ENCODE results near the gene RB1. TPM values are rescaled to one million over a fixed set of nuclear protein-coding genes. Genes with fewer than 3 reads are reported as not detected.

The RB1 gene
- polyA plus RNA-seq, 1 donor from 2014 or later, result 29.5 TPM

DNA sequence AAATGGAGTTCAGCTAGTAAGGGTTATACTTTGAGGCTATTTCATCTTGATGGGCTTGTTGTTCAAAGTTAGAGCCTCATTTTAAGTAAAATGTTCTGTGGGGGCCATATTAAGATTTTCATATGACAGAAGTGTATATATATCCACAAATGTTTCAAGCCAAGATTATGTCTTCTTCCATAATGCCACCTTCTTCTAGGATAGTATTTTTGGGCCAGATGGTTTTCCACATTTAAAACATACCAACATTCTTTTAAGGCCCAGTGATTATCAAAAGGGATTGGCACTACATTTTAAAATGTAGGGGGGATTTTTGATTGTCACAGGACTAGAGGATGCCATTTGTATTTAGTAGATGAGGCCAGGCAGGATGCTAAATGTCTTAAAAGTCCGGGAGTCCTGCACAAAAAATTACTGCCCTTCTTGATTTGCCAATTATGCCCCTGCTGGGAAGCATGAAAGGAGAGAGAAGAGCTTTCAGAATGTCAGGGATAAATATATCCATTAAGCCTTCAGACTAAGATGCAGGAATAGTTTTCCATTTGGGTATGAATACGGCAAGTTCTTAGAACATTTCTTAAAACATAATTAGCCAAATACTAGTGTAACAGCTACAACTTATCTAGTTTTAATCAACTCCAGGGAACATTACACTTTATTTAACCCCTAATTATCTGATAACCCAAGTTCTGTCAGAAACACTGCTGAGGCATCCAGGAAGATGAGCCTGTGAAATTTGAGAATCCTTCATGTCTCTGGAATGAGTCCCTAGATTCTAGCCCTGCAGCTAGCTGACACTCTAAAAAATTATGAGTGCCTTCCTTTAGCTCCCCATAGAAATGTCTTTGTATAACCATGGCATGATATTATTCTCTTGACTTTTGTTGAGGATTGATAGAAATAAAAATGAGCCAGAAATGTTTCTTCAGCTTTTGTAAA lies 36.6 kb upstream of the RB1 start:
- no peaks in the 10 kb centered on the region for H3K9me3 ChIP-seq (ENCODE audit: low read length)
- no peaks in the 10 kb centered on the region for H3K27me3 ChIP-seq (ENCODE audit: insufficient read depth, low read depth, low read length)
- no peak overlapping the region for H3K27ac ChIP-seq (ENCODE audit: low read length)
- H4K20me1 ChIP-seq (ENCODE audit: insufficient read depth), result no peaks in the 10 kb centered on the region
- no peaks in the 10 kb centered on the region for H3K79me2 ChIP-seq (replicated peaks; ENCODE audit: insufficient read depth, low read length)
- H2AFZ ChIP-seq (ENCODE audit: low read depth, low read length), result no peak overlapping the region
- peaks cover 23% of the 10 kb centered on the region for H3K36me3 ChIP-seq (ENCODE audit: insufficient read depth, low read length)
- no peak overlapping the region for H3K4me2 ChIP-seq (ENCODE audit: low read length)
- H3K4me3 ChIP-seq (ENCODE audit: low read length), result no peak overlapping the region
- H3K9me2 ChIP-seq (ENCODE audit: insufficient read depth, low read length), result no peaks in the 10 kb centered on the region
- H3F3A ChIP-seq (ENCODE audit: insufficient read depth, low read length, poor library complexity, severe bottlenecking), result peaks cover 12% of the 10 kb centered on the region
- no peak overlapping the region for H3K9ac ChIP-seq (ENCODE audit: low read length)
- TF ChIP-seq EP300 (conservative IDR thresholded peaks at IDR 0.05; ENCODE audit: poor library complexity, severe bottlenecking), result peak; percentile 69
- TF ChIP-seq CTCF (IDR thresholded peaks at IDR 0.05; ENCODE audit: poor library complexity, severe bottlenecking), result no peak
- TF ChIP-seq SMC3 (conservative IDR thresholded peaks at IDR 0.05; ENCODE audit: poor library complexity), result no peak
- no peak for TF ChIP-seq TAF1 (IDR thresholded peaks at IDR 0.05; ENCODE audit: low read depth)
- peak; percentile 32 for TF ChIP-seq MXI1 (conservative IDR thresholded peaks at IDR 0.05; ENCODE audit: poor library complexity, severe bottlenecking)
- TF ChIP-seq POLR2AphosphoS5 (IDR thresholded peaks at IDR 0.05), result peak; percentile 61
- TF ChIP-seq REST (IDR thresholded peaks at IDR 0.05; ENCODE audit: borderline replicate concordance), result peak; percentile 58
- no peak for TF ChIP-seq EZH2 (IDR thresholded peaks at IDR 0.05; ENCODE audit: borderline replicate concordance, insufficient read depth, low read length, poor library complexity, severe bottlenecking)
- TF ChIP-seq RAD21 (conservative IDR thresholded peaks at IDR 0.05), result no peak

- Histone ChIP-seq H3K27me3 (ENCODE audit: insufficient read depth, low read depth, low read length) (no peaks in the 10 kb centered on the region), H3K9me2 (ENCODE audit: insufficient read depth, low read length) (no peaks in the 10 kb centered on the region), H3K9me3 (ENCODE audit: low read length) (no peaks in the 10 kb centered on the region), H3K27ac (ENCODE audit: low read length) (no peak overlapping the region), H3K4me3 (ENCODE audit: low read length) (no peak overlapping the region), H2AFZ (ENCODE audit: low read depth, low read length) (no peak overlapping the region), H3K36me3 (ENCODE audit: insufficient read depth, low read length) (peaks cover 23% of the 10 kb centered on the region), H3F3A (ENCODE audit: insufficient read depth, low read length, poor library complexity, severe bottlenecking) (peaks cover 12% of the 10 kb centered on the region), H4K20me1 (ENCODE audit: insufficient read depth) (no peaks in the 10 kb centered on the region), H3K9ac (ENCODE audit: low read length) (no peak overlapping the region), H3K4me2 (ENCODE audit: low read length) (no peak overlapping the region), H3K79me2 (replicated peaks; ENCODE audit: insufficient read depth, low read length) (no peaks in the 10 kb centered on the region)
- no peak for TF ChIP-seq RAD21 (conservative IDR thresholded peaks at IDR 0.05)
- no peak for TF ChIP-seq MXI1 (conservative IDR thresholded peaks at IDR 0.05; ENCODE audit: poor library complexity, severe bottlenecking)
- no peak for TF ChIP-seq EP300 (conservative IDR thresholded peaks at IDR 0.05; ENCODE audit: poor library complexity, severe bottlenecking)
- TF ChIP-seq REST (IDR thresholded peaks at IDR 0.05; ENCODE audit: borderline replicate concordance), result no peak
- no peak for TF ChIP-seq EZH2 (IDR thresholded peaks at IDR 0.05; ENCODE audit: borderline replicate concordance, insufficient read depth, low read length, poor library complexity, severe bottlenecking)
- TF ChIP-seq TAF1 (IDR thresholded peaks at IDR 0.05; ENCODE audit: low read depth), result no peak
These were observed 35.5 kb upstream of the RB1 start for GRCh38 chr13:48268019-48268418.

Measured in neural cell (in vitro differentiated cells).